ENCODE data around the gene UNC80.
A peak's percentile ranks its signal among the peaks of the same experiment; 100 is the strongest.

- TF ChIP-seq CTCF (IDR thresholded peaks at IDR 0.05; ENCODE audit: poor library complexity): peak; percentile 73
- no peak for TF ChIP-seq EZH2 (IDR thresholded peaks at IDR 0.05; ENCODE audit: borderline replicate concordance)
- TF ChIP-seq EZH2phosphoT487 (IDR thresholded peaks at IDR 0.05; ENCODE audit: low read depth, severe bottlenecking, unreplicated experiment): no peak
Measured at GRCh38 chr2:209960676-209961630, 189.3 kb downstream of the UNC80 start.

All from hepatocyte (in vitro differentiated cells).